Measurements from ENCODE around the gene DOK7. TPM values are rescaled to one million over a fixed set of nuclear protein-coding genes. Genes with fewer than 3 reads are reported as not detected.

The DOK7 gene
- polyA plus RNA-seq, 2 donors: 0.11 to 0.29 TPM

DNA sequence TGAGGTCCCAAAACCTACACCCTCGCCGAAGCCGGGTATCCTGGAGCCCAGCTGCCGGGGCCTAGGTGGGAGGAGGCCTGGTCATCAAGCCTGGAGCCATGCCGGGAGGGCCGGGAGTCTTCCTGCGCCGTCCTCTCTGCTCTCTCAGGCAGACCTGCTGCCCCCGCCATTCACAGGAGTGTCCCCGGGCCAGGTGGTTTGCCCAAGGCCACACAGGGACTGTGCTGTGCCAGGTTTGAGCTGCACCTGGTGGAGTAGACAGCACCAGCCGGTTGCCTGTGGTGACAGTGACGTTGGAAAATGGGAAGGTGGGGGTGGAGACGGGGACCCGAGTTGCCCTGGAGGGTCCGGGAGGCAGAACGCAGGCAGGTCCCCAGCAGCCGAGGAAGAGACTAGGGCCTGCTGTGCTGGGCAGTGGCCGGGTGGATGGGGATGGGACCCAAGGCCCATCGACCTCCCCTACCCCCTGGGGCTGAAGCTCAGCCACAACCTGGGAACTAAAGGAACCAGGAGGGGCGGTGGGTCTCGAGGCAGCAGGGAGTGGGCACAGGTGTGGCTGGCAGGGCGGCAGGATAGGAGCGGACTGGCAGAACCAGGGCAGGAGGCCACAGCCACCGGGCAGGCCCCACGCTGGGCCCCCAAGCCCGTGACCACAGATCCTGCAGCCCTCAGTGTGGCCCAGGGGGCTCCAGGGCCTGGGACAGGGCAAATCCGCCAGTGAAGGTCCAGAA, 9.5 kb downstream of the DOK7 start:
- Histone ChIP-seq H3K4me1 (ENCODE audit: control insufficient read depth in 2 of 2, insufficient read depth in 2 of 2, low read length in 1 of 2) (peaks cover 0 to 7% of the 10 kb centered on the region in 2 donors), H3K27me3 (ENCODE audit: control insufficient read depth in 1 of 2, insufficient read depth in 2 of 2, low read length in 2 of 2) (peaks cover 0 to 3% of the 10 kb centered on the region in 2 donors), H3K4me3 (ENCODE audit: low read depth in 1 of 2, low read length in 2 of 2) (no peak overlapping the region), H3K9me3 (ENCODE audit: control insufficient read depth in 2 of 2, insufficient read depth in 1 of 2, low read depth in 1 of 2, low read length in 1 of 2) (peaks cover 0 to 15% of the 10 kb centered on the region in 2 donors), H3K36me3 (ENCODE audit: control insufficient read depth in 2 of 2, insufficient read depth in 2 of 2, low read length in 1 of 2) (no peaks in the 10 kb centered on the region), H3K27ac (ENCODE audit: low read depth in 2 of 2, low read length in 1 of 2) (no peak overlapping the region)
- WGBS, 2 donors: 68 to 79% methylated on average over 27 of the region's 27 CpGs

- no peak overlapping the region for H3K27ac ChIP-seq (ENCODE audit: low read depth in 2 of 2, low read length in 1 of 2)
- peaks cover 0 to 13% of the 10 kb centered on the region in 2 donors for H3K9me3 ChIP-seq (ENCODE audit: control insufficient read depth in 2 of 2, insufficient read depth in 1 of 2, low read depth in 1 of 2, low read length in 1 of 2)
- no peaks in the 10 kb centered on the region for H3K36me3 ChIP-seq (ENCODE audit: control insufficient read depth in 2 of 2, insufficient read depth in 2 of 2, low read length in 1 of 2)
- peaks cover 0 to 7% of the 10 kb centered on the region in 2 donors for H3K4me1 ChIP-seq (ENCODE audit: control insufficient read depth in 2 of 2, insufficient read depth in 2 of 2, low read length in 1 of 2)
- H3K27me3 ChIP-seq (ENCODE audit: control insufficient read depth in 1 of 2, insufficient read depth in 2 of 2, low read length in 2 of 2): peaks cover 0 to 4% of the 10 kb centered on the region in 2 donors
- H3K4me3 ChIP-seq (ENCODE audit: low read depth in 1 of 2, low read length in 2 of 2): no peak overlapping the region
- 53 to 71% methylated on average over 41 of the region's 41 CpGs for WGBS, 2 donors
Measured at GRCh38 chr4:3473181-3473950, 10.3 kb downstream of the DOK7 start.

GRCh38 chr4:3473996-3474765, 11.1 kb downstream of the DOK7 start:
- H3K27me3 ChIP-seq (ENCODE audit: control insufficient read depth in 1 of 2, insufficient read depth in 2 of 2, low read length in 2 of 2): peaks cover 0 to 4% of the 10 kb centered on the region in 2 donors
- WGBS, 2 donors: 74 to 83% methylated on average over 13 of the region's 13 CpGs
- H3K9me3 ChIP-seq (ENCODE audit: control insufficient read depth in 2 of 2, insufficient read depth in 1 of 2, low read depth in 1 of 2, low read length in 1 of 2): peaks cover 0 to 6% of the 10 kb centered on the region in 2 donors
- no peaks in the 10 kb centered on the region for H3K36me3 ChIP-seq (ENCODE audit: control insufficient read depth in 2 of 2, insufficient read depth in 2 of 2, low read length in 1 of 2)
- no peak overlapping the region for H3K27ac ChIP-seq (ENCODE audit: low read depth in 2 of 2, low read length in 1 of 2)
- H3K4me3 ChIP-seq (ENCODE audit: low read depth in 1 of 2, low read length in 2 of 2): no peak overlapping the region
- H3K4me1 ChIP-seq (ENCODE audit: control insufficient read depth in 2 of 2, insufficient read depth in 2 of 2, low read length in 1 of 2): peaks cover 0 to 4% of the 10 kb centered on the region in 2 donors

DNA sequence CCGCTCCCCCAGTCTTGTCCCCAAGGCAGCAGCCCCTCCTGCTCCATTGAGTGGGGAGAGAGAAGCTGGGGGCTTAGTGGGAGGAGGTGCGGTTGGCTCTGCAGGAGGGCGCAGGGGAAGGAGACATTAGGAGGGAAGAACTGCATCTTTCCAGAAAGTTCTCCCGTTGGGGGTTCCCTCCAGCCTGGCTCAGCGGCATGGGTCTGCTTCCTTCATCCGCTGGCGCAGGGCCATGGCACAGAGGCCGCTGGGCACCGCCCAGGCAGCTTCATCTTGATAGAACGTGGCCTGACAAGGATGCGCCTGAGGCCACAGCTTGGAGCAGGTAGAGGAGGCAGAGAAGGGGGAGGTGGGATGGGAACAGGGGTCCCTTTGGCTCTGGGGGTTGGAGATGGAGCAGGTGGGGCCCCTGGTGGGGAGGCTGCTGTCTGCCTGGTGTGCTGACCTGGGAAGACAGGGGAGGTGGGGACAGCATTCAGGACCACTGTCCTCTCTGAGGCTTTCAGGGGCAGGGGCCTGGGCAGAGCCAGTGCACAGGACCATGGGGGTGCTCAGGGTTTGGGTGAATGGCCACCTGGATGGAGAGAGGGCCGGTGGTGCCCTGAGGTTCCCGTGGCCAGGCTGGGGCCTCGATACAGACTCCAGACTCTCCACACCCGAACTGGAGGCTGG, 12.1 kb downstream of the DOK7 start:
- Histone ChIP-seq H3K36me3 (ENCODE audit: control insufficient read depth in 2 of 2, insufficient read depth in 2 of 2, low read length in 1 of 2) (no peaks in the 10 kb centered on the region), H3K27ac (ENCODE audit: low read depth in 2 of 2, low read length in 1 of 2) (no peak overlapping the region), H3K4me3 (ENCODE audit: low read depth in 1 of 2, low read length in 2 of 2) (no peak overlapping the region), H3K9me3 (ENCODE audit: control insufficient read depth in 2 of 2, insufficient read depth in 1 of 2, low read depth in 1 of 2, low read length in 1 of 2) (peaks cover 0 to 6% of the 10 kb centered on the region in 2 donors), H3K4me1 (ENCODE audit: control insufficient read depth in 2 of 2, insufficient read depth in 2 of 2, low read length in 1 of 2) (peaks cover 0 to 4% of the 10 kb centered on the region in 2 donors), H3K27me3 (ENCODE audit: control insufficient read depth in 1 of 2, insufficient read depth in 2 of 2, low read length in 2 of 2) (peaks cover 0 to 4% of the 10 kb centered on the region in 2 donors)
- WGBS, 2 donors: 67 to 71% methylated on average over 14 to 15 of the region's 15 CpGs

DNA sequence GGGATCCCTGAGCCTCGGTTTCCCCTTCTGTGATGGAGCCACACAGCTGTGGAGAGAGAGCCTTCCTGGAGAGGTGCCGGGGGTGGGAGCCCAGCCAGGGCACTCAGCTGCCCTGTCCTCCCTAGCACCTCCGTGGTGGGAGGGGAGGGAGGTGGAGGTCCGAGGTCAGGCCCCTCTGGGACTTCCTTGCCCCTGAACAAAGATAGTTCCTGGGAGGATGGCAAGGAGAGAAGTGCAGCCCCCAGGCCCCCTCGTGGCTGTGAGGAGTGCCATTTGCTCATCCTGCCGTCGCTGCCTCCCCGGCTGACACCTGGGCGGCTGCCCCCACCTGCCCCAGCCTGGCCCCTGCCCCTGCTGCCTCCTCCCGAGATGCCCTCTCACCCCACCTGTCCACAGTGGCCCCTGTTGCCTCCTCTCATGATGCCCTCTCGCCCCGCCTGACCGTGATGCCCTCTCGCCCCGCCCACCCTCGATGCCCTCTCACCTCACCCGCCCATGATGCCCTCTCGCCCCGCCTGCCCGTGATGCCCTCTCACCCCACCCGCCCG, 12.7 kb downstream of the DOK7 start:
- Histone ChIP-seq H3K27me3 (ENCODE audit: control insufficient read depth in 1 of 2, insufficient read depth in 2 of 2, low read length in 2 of 2) (peaks cover 0 to 4% of the 10 kb centered on the region in 2 donors), H3K4me3 (ENCODE audit: low read depth in 1 of 2, low read length in 2 of 2) (no peak overlapping the region), H3K4me1 (ENCODE audit: control insufficient read depth in 2 of 2, insufficient read depth in 2 of 2, low read length in 1 of 2) (peaks cover 0 to 7% of the 10 kb centered on the region in 2 donors), H3K27ac (ENCODE audit: low read depth in 2 of 2, low read length in 1 of 2) (no peak overlapping the region), H3K9me3 (ENCODE audit: control insufficient read depth in 2 of 2, insufficient read depth in 1 of 2, low read depth in 1 of 2, low read length in 1 of 2) (peaks cover 0 to 6% of the 10 kb centered on the region in 2 donors), H3K36me3 (ENCODE audit: control insufficient read depth in 2 of 2, insufficient read depth in 2 of 2, low read length in 1 of 2) (no peaks in the 10 kb centered on the region)
- WGBS, 2 donors: 73 to 76% methylated on average over 22 of the region's 22 CpGs

GRCh38 chr4:3476341-3476747, 13.2 kb downstream of the DOK7 start:
- Histone ChIP-seq H3K27me3 (ENCODE audit: control insufficient read depth in 1 of 2, insufficient read depth in 2 of 2, low read length in 2 of 2) (peaks cover 0 to 4% of the 10 kb centered on the region in 2 donors), H3K27ac (ENCODE audit: low read depth in 2 of 2, low read length in 1 of 2) (no peak overlapping the region), H3K9me3 (ENCODE audit: control insufficient read depth in 2 of 2, insufficient read depth in 1 of 2, low read depth in 1 of 2, low read length in 1 of 2) (peaks cover 0 to under 1% of the 10 kb centered on the region in 2 donors), H3K4me1 (ENCODE audit: control insufficient read depth in 2 of 2, insufficient read depth in 2 of 2, low read length in 1 of 2) (peaks cover 0 to 8% of the 10 kb centered on the region in 2 donors), H3K4me3 (ENCODE audit: low read depth in 1 of 2, low read length in 2 of 2) (no peak overlapping the region), H3K36me3 (ENCODE audit: control insufficient read depth in 2 of 2, insufficient read depth in 2 of 2, low read length in 1 of 2) (no peaks in the 10 kb centered on the region)
- 87 to 91% methylated on average over 22 of the region's 22 CpGs for WGBS, 2 donors

GRCh38 chr4:3476936-3477749, 14.0 kb downstream of the DOK7 start:
- Histone ChIP-seq H3K4me3 (ENCODE audit: low read depth in 1 of 2, low read length in 2 of 2) (no peak overlapping the region), H3K36me3 (ENCODE audit: control insufficient read depth in 2 of 2, insufficient read depth in 2 of 2, low read length in 1 of 2) (no peaks in the 10 kb centered on the region), H3K27me3 (ENCODE audit: control insufficient read depth in 1 of 2, insufficient read depth in 2 of 2, low read length in 2 of 2) (peaks cover 0 to 4% of the 10 kb centered on the region in 2 donors), H3K9me3 (ENCODE audit: control insufficient read depth in 2 of 2, insufficient read depth in 1 of 2, low read depth in 1 of 2, low read length in 1 of 2) (no peaks in the 10 kb centered on the region), H3K4me1 (ENCODE audit: control insufficient read depth in 2 of 2, insufficient read depth in 2 of 2, low read length in 1 of 2) (peaks cover 0 to 11% of the 10 kb centered on the region in 2 donors), H3K27ac (ENCODE audit: low read depth in 2 of 2, low read length in 1 of 2) (no peak overlapping the region)
- 82 to 85% methylated on average over 27 of the region's 27 CpGs for WGBS, 2 donors

GRCh38 chr4:3477750-3478430, 14.8 kb downstream of the DOK7 start:
- Histone ChIP-seq H3K27ac (ENCODE audit: low read depth in 2 of 2, low read length in 1 of 2) (no peak overlapping the region), H3K4me3 (ENCODE audit: low read depth in 1 of 2, low read length in 2 of 2) (no peak overlapping the region), H3K27me3 (ENCODE audit: control insufficient read depth in 1 of 2, insufficient read depth in 2 of 2, low read length in 2 of 2) (peaks cover 0 to 4% of the 10 kb centered on the region in 2 donors), H3K36me3 (ENCODE audit: control insufficient read depth in 2 of 2, insufficient read depth in 2 of 2, low read length in 1 of 2) (no peaks in the 10 kb centered on the region), H3K9me3 (ENCODE audit: control insufficient read depth in 2 of 2, insufficient read depth in 1 of 2, low read depth in 1 of 2, low read length in 1 of 2) (no peaks in the 10 kb centered on the region), H3K4me1 (ENCODE audit: control insufficient read depth in 2 of 2, insufficient read depth in 2 of 2, low read length in 1 of 2) (peaks cover 0 to 11% of the 10 kb centered on the region in 2 donors)
- 60 to 69% methylated on average over 23 of the region's 23 CpGs for WGBS, 2 donors
